HG02610 (cell line): ENCODE results near the gene UBN1.

Experiments
- ATAC-seq: cut with Tn5 transposase; IDR thresholded peaks from one replicate; pipeline ENCODE4 v1.9.1; 2021; ENCODE audit warnings: mild to moderate bottlenecking, moderate library complexity; ENCODE audit not compliant: unreplicated experiment

The UBN1 gene, protein sequence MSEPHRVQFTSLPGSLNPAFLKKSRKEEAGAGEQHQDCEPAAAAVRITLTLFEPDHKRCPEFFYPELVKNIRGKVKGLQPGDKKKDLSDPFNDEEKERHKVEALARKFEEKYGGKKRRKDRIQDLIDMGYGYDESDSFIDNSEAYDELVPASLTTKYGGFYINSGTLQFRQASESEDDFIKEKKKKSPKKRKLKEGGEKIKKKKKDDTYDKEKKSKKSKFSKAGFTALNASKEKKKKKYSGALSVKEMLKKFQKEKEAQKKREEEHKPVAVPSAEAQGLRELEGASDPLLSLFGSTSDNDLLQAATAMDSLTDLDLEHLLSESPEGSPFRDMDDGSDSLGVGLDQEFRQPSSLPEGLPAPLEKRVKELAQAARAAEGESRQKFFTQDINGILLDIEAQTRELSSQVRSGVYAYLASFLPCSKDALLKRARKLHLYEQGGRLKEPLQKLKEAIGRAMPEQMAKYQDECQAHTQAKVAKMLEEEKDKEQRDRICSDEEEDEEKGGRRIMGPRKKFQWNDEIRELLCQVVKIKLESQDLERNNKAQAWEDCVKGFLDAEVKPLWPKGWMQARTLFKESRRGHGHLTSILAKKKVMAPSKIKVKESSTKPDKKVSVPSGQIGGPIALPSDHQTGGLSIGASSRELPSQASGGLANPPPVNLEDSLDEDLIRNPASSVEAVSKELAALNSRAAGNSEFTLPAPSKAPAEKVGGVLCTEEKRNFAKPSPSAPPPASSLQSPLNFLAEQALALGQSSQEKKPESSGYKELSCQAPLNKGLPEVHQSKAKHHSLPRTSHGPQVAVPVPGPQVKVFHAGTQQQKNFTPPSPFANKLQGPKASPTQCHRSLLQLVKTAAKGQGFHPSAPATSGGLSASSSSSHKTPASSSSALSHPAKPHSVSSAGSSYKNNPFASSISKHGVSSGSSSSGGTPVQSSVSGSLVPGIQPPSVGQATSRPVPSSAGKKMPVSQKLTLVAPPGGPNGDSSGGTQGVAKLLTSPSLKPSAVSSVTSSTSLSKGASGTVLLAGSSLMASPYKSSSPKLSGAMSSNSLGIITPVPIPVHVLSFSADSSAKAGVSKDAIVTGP (N-terminal part only)

DNA sequence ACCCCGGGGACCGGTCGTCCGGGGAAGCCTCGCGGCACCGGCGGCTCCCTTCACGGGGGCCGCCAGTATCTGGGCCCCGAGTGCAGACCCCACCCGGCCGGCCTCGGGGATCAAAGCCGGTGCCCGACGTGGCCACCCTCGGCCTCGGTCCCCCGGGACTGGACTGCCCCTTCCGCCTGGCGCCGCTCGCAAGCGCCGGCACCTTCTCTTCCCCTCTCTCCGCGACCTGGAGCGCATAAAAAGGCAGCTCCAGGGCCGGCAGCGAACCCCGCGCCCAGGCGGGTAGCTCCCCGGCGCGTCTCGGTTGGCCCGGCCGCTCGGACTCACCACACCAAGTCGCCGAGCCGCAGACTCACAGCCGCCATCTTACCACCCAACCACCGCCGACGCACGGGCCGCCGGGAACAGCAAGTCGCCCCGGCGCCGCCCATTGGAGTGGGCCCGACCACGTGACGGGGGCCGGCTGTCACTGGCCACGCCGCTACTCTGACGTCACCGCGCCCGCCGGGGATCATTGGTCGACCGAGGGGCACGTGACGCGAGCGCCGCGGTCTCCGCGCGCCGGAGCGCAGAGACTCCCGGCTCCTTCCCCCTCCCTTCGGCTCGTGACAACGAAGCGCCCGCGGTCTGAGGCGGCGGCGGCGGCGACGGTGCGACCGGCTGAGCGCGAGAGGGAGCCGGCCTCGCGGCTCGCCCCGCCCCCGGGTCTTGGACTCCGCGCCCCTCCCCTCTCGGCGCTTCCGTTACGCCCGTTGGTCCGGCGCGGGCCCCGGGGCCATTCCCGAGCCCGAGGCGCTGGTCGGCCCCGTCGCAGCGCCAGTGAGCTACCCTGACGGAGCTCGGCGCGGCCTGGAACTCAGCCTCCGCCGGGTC, at the start of gene UBN1, which contains the start of gene GLYR1:
TSS of gene UBN1 (plus strand) at position 581 of the 873 bp plus-strand sequence. CDS start 5,437 bp downstream, outside the sequence.
TSS of gene GLYR1 (minus strand) at position 388 of the 873 bp plus-strand sequence. CDS start at position 365, 23 bp downstream.
- ATAC-seq, result peak; percentile 88

DNA sequence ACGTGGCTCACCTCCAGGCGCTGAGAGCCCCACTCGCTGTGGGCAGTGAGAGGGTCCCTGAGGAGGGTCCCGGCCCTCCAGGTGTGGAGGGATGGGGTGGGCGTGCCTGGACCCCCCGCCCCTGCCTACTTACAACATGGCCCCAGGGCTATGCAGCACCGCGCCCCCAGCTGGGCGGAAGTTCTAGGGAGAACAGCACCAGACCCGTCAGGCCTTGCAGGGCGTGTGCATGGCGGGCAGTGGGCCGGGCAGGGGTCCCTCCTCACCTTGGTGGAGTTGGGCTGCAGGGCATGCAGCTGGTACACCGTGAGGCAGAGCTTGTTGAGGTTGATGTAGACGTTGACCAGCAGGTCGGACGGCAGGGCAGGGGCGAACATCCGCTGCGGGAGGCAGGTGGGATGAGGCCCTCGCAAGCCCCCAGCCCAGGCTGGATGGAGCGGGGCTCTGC, 49.5 kb upstream of the UBN1 start:
- no peak for ATAC-seq

GRCh38 chr16:4798456-4798855, 48.8 kb upstream of the UBN1 start:
- ATAC-seq, result no peak

- no peak for ATAC-seq
Observed at GRCh38 chr16:4799171-4799855, 48.0 kb upstream of the UBN1 start.

- no peak for ATAC-seq
Observed at GRCh38 chr16:4800290-4801041, 46.8 kb upstream of the UBN1 start.

DNA sequence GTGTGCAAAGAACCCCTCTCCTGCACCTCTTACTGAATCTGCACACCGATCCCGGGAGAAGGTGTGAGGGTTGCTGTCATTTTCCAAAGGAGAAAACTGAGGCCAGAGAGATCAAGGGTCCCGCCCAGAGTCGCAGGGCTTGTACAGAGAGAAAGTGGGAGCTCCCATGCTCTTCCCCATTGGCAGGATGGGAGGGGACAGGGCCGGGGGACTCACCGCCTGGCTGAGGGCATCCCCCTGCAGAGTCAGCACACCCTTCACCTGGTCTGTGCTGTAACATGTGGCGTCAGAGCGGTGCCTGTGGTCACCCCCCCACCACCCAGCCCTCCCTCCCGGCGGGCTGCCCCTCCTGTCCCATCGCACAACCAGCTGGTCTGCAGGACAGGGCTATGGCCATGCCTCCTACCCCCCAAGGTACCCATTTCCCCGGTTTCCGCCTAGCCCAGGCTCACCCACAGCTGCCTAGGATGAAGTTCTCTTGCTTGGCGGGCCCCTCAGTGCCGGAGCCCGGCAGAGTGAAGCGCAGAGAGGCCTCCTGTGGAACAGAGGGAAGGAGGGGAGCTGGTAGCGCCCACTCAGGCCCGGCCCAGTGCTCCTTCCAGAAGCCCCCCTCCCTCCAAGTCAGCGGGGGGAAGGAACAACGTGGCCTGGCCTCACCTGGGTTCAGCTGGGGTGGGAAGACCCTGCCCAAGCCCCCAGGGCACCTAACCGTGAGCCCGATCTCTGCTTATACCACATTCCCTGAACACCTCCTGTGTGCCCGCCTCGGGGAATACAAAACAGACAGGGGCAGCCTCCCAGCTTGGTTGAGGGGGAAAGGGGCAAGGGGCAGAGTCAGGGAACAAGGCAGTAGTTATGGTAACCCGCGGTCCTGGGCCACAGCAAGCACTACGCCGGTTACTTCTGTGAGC, 46.0 kb upstream of the UBN1 start:
- ATAC-seq, result no peak

- ATAC-seq, result peak; percentile 53
Observed at GRCh38 chr16:4801962-4802658, 45.2 kb upstream of the UBN1 start, which contains the start of gene ROGDI. Gene ROGDI, minus strand, starts transcription at chr16:4802633. Its CDS starts 62 bp downstream, at chr16:4802571.

DNA sequence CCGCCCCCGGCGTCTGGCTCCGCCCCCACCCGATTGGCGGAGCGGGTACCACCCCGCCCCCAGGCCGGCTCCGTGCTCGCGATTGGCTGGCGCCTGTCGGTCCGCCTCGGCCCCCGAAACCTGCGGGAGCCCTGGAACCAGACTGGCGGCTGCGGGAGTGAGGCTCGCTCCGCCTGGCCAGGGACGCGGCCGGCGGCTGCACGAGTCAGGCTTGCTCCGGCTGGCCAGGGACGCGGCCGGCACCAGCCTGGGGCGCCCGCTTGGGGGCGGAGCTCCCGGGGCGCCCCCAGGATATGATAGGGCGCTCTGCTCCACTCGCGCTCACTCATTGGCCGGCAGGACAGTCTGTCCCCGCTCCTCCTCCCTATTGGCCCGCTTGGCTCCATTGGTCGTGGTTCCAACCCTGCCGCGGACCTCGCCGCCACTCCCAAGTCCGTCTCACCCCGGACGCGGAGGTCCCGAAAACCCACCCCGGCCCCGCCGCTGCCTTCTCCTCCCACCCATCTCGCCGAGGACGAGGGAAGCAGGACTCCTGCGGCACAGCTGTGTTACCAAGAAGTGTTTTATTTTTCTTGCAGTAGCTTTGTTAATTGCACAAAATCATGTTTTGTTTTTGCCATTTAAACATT, 44.5 kb upstream of the UBN1 start:
- ATAC-seq, result peak; percentile 92

GRCh38 chr16:4803401-4803844, 43.9 kb upstream of the UBN1 start:
- ATAC-seq, result no peak

DNA sequence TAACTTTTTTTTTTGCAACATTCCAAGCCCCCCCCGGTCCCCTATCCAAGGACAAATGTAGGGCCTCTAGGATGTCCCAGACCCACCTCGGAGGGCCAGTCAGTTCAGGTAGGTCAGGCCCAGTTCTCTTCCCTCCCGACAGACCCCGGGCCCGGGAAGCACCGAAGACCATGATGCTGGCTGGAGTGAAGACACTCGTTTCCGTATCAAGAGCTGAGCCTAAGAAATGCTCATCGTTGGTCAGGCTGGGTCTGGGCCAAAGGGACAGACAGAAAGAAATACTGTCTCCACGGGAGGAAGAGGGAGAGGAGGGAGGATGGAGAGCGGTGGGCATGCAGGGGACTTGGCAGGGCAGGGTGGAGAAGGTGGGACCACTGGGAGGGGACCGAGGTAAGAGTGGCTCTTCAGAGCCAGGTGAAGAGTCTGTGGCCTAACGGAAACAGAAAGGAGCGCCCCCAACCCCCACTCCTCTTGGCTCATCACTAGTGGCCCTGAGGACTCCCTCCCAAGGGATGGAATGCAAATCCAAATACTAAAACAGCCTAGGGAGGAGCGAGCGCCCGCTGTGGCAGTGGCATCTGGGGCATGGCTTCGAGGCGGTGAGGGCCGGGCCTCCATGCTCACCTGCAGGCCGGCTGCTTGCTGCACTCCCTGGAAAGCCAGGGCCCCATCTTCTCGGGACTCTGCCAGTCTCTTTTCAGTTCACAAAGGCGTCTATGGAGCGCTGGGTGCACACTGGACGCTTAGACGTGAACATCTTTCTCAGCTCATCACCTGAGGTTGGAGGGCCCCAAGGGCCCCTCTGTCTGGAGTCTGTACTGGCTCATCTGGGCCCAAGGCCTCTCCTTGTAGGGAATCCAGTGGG, 43.2 kb upstream of the UBN1 start:
- no peak for ATAC-seq

GRCh38 chr16:4805231-4805630, 42.0 kb upstream of the UBN1 start:
- no peak for ATAC-seq

- no peak for ATAC-seq
Observed at GRCh38 chr16:4806280-4806679, 41.0 kb upstream of the UBN1 start.

DNA sequence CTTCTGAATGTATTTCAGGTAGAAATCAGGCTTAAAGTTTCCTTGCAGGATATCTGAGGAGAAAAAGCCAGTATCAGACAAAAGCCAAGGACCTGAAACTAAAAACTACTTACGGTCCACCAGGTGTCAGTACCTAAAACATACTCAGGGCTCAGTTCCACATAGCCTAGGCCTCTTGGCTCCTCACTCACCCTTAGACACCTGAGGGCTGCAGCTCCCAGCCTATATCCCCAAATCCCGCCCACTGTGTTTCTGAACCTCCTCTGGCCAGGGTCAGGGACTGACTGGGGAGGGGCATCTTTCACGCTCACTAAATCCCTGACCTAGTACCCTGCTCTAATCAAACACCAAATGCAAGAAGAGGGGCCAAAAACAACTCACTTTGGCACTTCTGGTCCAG, 36.0 kb upstream of the UBN1 start:
- no peak for ATAC-seq

- no peak for ATAC-seq
Observed at GRCh38 chr16:4811773-4812172, 35.5 kb upstream of the UBN1 start.

- no peak for ATAC-seq
Observed at GRCh38 chr16:4813251-4814003, 33.9 kb upstream of the UBN1 start.
